Cardiac fibroblast (primary cell): ENCODE results near the gene DPF3.

ENCODE experiments used
- DNase-seq, 2 donors: peaks; one replicate each; pipeline versions ENCODE4 v3.0.0 to v3.0.0-alpha.2; 2010; ENCODE audit warnings: low read depth in 2 of 2
- H3K4me3 ChIP-seq, 2 donors: replicated peaks in 1 of 2; 1 replicate in 1 of 2; 2 replicates in 1 of 2; pipeline ENCODE4 v1.5.1; 2011; ENCODE audit warnings: low read depth in 2 of 2, low read length in 2 of 2, mild to moderate bottlenecking in 2 of 2, moderate library complexity in 1 of 2
- CTCF ChIP-seq: IDR thresholded peaks from one replicate; pipeline ENCODE4 v1.5.1; 2011; ENCODE audit warnings: low read depth, mild to moderate bottlenecking, low read length, inconsistent platforms

Gene DPF3

DNA sequence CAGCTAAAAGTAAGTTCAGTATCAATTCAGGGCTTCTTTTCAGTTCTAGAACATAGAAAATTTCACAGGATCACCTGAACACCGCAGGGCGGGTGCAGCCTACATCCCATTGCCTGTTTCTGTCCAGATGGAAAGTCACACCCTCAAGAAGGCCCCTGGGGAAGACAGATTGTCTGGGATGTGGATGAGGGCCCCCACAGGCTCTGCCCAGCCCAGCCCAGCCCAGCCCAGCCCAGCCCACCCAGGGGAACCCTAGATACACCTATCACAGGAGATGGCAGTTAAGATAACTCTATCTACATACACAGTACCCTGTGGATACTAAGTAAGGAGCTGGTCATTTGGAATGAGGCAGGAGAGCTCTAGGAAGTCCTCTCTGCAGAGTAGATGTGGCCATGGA, 68.4 kb downstream of the DPF3 start:
- TF ChIP-seq CTCF, result no peak
- DNase-seq, result no peak
- H3K4me3 ChIP-seq, result no peak overlapping the region

- H3K4me3 ChIP-seq, result no peak overlapping the region
- no peak for DNase-seq
- no peak for TF ChIP-seq CTCF
Observed at GRCh38 chr14:72824051-72824450, 69.8 kb downstream of the DPF3 start.

DNA sequence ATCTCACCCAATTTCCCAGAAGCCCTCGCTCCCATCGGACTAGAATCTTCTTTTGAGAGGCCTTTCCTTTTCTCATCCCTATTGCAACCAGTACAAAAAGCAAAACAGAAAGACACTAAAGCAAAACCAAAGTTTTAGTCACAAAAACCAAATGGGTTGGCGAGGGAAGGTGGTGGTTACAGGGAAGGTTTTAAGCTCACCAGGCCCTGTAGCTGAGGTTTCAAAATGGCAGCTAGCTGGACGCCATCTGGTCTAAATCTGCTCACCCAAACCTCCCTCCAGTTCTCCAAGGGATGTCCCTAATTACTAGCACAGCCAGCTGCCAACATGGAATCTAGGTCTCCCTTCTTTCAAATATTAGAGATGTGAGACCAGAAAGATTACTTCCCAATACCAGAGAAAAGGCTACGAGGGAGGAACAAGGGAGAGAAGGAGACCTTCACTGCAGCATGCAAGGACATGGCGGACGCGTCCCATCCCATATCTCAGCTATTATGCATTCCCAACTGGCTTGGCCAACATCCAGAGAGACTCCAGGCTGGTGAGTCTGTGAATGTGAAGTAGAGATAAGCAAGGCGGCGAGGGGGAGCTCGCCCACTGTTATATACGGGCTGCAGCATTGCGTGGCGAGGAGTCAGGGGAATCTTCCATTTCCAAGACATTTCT, 70.8 kb downstream of the DPF3 start:
- H3K4me3 ChIP-seq, result no peak overlapping the region
- TF ChIP-seq CTCF, result no peak
- DNase-seq, result peak in 1 of 2 donors; percentile 49

- no peak for TF ChIP-seq CTCF
- H3K4me3 ChIP-seq, result no peak overlapping the region
- DNase-seq, result no peak
Observed at GRCh38 chr14:72818998-72819397, 74.9 kb downstream of the DPF3 start.

DNA sequence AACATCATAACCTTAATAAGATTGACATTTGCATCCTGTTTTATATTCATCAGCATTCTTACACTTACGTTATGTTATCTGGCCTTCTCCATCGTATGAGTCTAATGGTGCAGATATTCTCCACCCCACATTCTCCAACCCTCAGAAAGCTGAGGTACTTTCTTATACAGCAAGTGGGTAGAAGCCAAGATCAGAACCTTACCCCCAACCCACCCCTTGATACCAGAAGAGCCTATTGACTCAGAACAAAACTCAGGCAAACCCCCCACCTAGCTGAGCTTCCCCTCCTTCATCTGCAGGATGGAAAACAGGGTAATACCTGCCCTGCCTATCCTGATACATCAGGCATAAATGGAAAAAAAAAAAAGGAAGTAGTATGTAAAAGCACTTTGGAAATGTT, 77.6 kb downstream of the DPF3 start:
- TF ChIP-seq CTCF, result no peak
- DNase-seq, result no peak
- H3K4me3 ChIP-seq, result no peak overlapping the region

GRCh38 chr14:72815430-72815829, 78.5 kb downstream of the DPF3 start:
- H3K4me3 ChIP-seq, result no peak overlapping the region
- no peak for DNase-seq
- TF ChIP-seq CTCF, result no peak

DNA sequence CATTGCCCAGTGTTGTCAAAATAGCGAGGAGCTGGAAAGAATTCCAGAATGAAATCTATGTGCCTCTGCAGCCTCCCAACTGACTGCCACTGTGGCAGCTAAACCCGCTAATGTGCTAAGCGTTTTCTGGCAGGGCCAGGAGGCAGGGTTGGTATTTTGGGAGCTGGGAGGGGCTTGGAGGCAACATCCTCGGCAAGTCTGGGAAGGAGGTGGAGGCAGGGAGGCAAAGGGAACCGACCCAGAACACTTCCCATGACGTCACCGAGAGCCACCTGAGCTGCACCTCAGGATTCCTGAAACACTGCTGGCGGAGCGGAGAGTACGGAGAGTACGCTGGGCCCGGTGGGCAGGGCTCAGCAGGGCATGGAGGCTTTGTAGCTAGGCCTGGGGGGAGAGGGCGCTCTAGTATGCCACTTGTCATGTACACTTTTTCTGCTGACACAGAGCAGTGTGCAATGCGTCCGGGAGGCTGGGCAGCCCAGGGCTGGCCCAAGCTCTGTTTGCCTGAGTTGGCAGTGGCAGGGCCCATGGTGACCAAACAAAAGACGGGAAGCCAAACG, 81.5 kb downstream of the DPF3 start:
- TF ChIP-seq CTCF, result no peak
- DNase-seq, result no peak
- H3K4me3 ChIP-seq, result no peak overlapping the region
